IPS DF 19.7 (cell line): Measurements from ENCODE around the gene THBS2.
"Not testable (repeated sequence)": the region's sequence is repeated elsewhere in the genome, so short reads cannot be mapped to it uniquely, and the experiment has no call there.

ENCODE experiments used
- DNase-seq: peaks from one replicate; pipeline ENCODE4 v3.0.0-alpha.2; 2013; ENCODE audit warnings: low read depth, low spot score

Gene THBS2

DNA sequence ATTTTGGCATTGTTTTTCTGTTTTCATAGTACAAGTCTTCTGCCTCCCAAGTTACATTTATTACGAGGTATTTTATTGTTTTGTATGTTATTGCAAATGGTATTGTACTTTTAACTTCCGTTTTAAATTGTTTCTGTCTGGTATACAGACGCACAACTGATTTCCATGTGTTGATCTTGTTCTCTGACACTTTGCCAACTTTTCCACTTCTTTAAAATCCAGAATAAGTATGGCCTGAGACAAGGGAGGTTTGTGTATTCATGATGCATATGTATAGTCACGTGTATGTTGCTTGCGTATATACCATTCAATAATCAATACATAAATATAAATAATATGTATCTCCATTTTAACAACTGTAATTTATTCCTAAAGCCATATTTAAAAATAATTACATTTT is 41.2 kb downstream of the THBS2 start:
- no peak for DNase-seq

DNA sequence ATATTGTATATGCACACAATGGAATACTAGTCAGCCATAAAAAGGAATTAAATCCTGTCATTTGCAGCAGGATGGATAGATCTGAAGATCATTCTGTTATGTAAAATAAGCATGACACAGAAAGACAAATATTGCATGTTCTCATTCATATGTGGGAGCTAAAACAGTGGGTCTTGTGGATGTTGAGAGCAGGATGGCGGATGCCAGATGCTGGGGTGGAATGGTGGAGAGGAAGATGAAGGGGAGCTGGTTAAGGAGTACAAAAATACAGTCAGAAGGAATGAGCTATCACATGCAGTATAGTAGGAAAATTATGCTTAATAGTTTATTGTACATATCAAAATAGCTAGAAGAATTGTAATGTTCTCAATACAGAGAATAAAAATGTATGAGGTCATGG is 41.8 kb downstream of the THBS2 start:
- no peak for DNase-seq

DNA sequence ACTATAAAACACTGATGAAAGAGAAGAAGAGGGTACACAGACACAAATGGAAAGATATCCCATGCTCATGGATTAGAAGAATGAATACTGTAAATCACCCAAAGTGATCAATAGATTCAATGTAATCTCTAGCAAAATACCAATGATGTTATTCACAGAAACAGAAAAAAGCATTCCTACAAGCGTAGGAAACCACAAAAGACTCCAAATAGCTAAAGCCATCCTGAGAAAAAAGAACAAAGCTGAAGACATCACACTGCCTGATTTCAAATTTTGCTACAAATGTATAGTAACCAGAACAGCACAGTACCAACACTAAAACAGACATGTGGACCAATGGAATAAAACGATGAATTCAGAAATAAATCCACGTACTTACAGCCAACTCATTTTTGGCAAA is 43.0 kb downstream of the THBS2 start:
- no peak for DNase-seq

DNA sequence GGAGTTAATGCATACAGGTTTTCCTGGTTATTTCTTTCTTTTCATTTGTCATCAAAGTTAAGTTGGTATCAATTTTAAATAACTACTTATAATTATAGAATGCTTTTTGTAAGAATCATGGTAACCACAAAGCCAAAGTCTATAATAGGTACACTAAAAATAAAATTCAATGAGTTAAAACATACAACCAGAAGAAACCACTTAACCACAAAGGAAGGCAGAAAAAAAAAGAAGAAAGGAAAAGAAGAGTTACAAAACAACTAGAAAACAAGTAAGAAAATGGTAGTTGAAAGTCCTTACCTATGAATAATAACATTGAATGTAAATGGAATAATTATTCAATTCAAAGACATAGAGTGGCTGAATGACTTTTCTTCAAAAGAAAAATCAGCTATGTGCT is 45.6 kb downstream of the THBS2 start:
- no peak for DNase-seq

DNA sequence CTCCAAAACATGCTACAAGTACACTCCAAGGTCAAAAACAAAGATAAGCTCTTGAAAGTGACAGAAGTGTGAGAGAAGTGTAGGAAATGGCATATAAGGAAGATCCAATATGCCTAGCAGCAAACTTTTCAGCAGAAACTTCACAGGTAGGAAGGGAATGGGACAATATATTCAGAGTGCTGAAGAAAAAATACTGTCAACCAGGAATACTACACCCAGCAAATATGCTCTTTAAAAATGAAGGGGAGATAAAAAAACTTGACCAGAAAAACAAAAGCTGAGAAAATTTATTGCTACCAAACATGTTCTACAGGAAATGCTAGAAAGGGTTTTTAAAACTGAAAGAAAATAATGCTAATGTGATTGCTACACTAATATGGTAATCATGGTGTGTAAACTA is 46.2 kb downstream of the THBS2 start:
- no peak for DNase-seq

DNA sequence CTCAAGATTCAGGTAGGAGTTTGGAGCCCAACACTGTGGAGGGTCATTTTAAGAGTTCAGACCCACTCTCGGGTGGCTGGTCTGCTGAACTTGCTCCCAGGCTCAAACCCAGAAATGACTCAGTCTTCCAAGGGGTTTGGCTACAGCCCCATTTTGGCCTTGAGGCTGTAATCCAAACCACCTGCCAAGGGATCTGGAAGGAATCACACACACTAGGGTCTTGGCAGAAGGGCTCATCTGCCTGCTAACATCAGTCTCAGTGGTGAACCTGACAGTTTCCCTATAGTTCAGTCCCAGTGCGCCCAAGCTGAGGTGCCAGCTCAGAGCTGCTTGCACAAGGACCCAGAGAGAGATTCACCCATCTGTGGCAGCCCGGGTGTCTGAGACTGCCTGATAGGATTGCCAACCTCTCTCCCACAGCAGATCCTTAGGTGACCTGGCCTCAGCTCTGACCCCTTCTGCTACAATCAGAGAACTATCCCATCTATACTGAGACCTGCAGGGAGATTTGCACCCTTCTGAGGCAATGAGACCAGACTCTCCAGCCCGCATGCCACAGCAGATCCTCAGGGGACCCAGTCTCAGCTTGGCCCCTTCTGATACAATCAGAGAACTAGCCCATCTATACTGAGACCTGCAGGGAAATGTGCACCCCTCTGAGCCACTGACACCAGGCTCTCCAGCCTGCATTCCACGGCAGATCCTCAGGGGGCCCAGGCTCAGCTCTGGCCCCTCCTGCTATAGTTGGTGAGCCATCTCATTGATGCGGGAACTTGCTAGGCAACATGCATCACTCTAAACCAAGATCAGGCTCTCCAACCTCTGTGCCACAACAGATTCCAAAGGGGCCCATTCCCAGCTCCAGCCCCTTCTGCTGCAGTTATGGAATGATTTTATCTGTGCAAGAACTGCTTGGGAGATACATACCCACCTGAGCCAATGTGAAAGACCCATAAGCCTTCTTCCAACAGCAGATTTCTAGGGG is 48.2 kb downstream of the THBS2 start:
- no peak for DNase-seq

DNA sequence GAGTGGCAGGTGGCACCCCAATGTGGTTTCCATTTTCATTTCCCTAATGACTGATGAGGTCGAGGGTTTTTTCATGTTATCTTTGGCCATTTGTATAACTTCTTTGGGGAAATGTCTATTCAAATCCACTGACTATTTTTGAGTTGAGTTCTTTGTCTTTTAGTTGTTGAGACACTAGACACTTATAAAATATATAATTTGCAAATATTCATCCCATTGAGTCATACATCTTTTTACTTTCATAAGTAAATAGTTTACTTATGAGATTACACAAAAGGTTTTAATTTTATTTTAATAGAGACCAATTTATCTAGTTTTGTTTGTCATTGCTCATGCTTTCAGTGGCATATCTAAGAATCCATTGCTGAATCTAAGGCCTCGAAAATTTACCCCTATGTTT is 49.5 kb downstream of the THBS2 start:
- no peak for DNase-seq

DNA sequence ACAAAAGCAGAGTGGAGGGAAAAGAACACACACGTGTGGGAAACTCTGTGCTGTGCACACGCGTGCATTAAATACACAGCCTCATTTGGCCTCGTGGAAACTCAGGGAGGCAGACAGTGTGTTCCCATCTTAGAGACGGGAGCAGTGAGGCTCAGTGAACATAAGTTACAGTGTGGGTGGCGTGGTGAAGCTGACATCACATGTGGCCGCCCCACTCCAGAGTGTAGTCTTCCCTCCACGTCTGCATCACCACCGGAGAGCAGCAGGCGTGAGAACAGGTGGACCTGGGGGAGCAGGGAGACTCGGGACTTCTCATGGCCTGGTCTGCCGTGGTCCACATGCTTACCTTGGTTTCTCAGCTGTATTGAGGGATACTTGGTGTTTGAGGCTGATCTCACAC is 51.7 kb downstream of the THBS2 start:
- no peak for DNase-seq

DNA sequence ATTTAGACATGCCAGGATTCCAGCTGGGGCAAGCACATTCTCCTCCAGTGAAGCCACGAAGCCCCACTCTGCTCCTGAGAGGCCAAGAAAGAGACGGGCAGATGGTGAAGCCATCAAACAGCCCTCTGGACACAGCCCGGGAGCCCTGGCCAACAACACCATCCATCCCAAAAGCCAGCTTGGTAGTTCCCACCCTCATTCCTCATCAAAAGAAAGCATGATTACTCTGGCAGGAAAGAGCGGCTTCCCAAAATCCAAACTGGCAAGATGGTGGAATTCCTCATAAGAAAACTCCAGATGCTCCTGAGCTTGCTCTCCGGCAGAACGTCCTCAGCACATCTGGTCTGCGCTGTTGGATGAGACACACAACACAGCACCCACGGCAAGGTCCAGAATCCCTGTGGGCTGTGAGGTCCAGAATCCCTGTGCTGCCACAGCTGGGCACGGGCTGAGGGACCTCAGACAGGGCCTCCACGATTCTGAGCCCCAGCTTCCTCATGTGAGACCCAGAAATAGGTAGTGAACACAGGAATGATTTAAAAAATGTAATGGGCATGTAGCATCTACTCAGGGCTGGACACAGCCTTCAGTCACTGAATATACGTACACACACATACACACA is 52.6 kb downstream of the THBS2 start:
- no peak for DNase-seq

DNA sequence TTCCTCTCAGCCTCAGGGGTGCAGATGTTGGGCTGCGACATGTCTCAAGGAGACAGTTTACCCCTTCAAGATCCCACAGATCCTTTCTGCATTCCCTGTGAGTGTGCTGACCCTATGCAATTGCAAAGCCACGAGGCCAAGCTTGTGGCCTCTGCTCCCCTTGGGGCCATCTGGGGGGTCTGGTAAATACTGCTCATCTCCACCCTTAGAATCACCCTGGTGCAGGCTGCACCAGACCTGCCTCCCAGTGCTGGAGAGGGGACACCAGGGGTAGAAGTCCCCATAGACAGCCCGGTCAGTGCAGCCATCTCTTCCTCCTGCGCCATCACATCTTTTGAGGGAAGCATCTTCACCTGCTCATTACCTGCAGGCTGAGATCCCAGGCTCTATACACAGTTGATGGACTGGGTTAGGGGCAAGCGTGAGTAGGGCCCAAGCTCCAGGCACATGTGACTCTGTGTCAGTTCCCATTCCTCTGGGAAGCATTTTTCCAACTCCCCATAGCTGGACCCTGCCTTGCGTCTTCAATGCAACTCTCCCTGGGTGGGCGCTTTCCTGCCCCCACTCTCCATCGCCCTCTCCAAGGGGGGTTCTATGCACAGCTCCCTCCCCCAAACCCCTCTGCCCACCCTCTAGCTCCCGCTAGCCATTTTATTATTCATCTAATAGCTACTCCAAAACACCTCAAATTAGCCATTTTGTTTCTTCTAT is 53.9 kb downstream of the THBS2 start:
- no peak for DNase-seq

DNA sequence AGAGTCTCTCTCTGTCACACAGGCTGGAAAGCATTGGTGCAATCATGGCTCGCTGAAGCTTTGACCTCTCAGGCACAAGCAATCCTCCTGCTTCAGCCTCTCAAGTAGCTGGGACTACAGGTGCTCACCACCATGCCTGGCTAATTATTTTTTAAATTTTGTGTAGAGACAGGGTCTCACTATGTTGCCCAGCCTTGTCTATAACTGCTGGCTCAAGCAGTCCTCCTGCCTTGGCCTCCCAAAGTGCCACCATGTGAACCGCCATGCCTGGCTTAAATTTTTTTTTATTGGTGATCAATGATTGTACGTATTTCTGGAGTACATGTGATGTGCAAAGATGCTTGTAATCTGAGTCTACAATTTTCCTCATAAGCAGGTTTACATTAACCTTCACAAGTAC is 54.8 kb downstream of the THBS2 start:
- DNase-seq, result no peak

DNA sequence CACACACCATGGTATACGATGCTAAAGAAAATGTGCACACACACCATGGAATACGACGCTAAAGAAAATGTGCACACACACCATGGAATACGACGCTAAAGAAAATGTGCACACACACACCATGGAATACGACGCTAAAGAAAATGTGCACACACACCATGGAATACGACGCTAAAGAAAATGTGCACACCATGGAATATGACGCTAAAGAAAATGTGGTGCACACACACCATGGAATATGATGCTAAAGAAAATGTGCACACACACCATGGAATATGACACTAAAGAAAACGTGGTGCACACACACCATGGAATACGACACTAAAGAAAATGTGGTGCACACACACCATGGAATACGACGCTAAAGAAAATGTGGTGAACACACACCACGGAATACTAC is 55.7 kb downstream of the THBS2 start:
- DNase-seq, result not testable (repeated sequence)

DNA sequence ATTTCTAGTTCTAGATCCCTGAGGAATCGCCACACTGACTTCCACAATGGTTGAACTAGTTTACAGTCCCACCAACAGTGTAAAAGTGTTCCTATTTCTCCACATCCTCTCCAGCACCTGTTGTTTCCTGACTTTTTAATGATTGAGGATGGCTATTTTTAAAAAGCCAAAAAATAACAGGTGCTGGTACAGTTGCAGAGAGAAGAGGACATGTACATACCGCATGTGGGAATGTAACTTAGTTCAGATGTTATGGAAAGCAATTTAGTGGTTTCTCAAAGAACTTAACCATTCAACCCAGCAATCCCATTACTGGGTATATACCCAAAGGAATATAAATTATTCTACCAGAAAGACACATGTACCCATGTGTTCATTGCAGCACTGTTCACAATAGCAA is 57.4 kb downstream of the THBS2 start:
- DNase-seq, result not testable (repeated sequence)

DNA sequence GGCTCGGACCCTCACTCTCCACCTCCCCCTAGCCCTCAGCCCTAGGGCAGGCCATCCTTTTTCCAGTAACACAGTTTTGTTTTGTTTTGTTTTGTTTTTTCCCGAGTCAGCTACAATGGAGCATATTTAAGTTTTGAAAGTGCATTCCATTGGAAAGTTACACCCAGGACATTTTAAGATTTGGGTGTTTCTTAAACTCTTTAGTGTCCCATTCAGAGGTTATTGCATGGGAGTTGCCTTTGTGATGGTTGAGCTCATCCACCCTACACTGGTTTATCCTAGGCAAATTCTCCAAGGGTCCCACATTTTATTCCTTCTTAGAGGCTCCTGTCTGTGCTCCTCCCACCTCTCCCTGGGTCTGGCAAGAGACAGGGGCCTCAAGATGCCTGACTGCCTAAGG is 58.9 kb downstream of the THBS2 start:
- no peak for DNase-seq

DNA sequence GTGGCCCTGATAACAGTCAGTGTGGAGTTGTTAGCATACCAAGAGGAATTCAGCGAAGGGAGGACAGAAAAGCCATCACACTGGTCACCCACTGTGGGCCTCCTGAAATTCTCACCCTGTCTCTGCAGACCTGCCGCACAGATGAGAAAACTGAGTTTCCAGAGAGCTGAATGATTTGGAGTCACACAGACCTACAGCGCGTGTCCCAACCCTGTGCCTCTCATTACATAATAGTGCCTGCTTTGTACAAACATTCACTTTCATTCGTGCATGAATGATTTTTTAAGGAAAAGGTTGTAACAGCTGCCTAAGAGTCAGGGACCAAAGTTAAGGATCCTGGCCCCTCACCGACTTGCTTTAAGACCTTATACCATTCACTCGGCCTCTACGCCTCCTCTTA is 62.7 kb downstream of the THBS2 start:
- DNase-seq, result no peak

DNA sequence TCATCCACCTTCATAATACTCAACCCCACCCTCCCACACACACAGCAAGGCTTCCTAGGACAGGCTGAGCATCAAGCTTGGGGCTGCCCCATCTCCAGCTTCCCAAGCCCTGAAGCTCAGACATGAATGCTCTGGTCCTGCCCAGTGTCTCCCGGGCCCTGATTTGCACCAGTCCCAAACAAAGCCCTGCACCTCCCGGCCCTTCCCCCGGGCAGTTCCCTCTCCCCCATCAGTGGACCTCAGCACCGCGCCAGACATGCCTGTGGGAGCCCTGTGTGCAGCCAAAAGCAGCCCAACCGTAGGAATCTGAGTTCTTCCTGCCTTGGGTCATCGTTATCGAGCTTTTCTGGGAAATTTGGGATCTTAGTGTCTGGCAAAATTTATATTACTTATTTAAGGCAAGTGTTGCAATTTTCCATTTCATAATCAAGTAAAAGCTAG is 63.5 kb downstream of the THBS2 start:
- no peak for DNase-seq

DNA sequence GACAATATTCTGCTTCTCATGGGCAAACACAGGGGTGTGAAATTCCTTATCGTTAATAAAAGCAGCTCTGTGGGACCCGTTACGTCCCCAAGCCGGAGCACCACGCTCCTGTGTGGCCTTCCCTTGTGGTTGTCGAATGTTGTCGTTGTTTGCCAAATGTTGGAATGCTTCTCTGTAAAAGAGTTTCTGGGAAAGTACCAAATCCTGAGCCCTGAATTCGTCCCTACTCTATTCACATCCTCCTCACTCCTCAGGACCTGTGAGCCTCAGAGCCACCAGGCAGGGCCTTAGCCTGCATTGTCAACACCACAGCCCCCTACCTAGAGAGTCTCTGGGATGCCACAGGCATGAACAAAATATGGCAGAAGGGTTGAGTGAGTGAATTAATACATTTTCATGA is 64.0 kb downstream of the THBS2 start:
- no peak for DNase-seq

DNA sequence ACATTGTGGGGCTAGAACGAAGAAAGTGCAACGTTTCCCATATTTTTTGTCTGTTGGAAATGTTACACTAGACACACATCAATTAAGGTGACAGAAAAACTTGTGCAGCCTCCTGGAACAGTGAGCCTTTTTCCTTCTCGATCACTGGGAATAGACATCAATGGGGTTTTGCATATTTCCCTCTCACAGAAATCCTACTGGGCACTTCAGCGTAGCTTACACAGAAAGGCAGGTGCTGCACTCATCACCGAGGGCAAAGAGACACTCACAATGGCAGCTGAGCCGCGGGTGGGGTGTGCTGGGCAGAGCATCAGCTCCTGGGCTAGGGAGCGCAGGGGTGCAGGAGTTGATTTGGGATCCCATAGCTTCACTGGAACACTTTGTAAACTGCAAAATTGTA is 64.5 kb downstream of the THBS2 start:
- no peak for DNase-seq

DNA sequence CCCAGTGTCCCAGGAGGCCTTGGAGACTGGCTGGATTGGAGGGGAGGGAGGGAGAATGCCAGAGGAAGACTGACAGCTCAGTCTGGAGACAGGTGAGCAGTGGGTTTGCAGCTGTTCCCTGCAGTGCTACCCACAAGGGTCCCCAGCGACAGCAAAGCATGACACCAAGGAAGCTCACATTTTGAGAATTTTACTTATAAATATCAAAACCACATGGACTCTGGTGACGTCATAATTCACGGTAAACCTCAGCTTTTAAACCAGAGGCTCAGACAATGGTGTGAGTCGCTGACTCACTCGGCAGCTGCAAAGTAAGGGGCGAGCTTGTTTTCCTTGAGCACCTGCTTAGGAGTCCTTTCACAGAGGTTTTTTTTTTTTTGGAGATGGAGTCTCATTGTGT is 65.2 kb downstream of the THBS2 start:
- DNase-seq, result no peak

DNA sequence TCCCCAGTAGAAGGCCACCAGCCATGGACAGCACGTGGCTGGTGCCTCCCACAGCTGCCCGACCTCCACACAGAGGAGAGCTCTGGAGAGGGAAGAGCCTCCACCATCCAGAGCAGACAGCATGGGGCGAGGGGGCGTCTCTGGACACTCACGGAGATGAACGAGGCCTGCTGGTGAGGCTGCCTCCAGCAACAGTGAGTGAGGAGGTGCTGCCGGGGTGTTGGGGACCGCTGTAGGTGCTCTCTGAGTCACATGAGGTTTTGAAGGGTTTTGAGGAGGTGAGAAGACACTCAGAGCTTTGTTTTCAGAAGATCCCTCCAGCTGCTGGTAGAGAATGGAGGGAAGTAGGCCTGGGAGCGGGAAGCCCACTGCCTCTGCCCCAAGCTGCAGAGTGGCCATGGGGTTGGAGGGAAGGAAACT is 65.6 kb downstream of the THBS2 start:
- no peak for DNase-seq

DNA sequence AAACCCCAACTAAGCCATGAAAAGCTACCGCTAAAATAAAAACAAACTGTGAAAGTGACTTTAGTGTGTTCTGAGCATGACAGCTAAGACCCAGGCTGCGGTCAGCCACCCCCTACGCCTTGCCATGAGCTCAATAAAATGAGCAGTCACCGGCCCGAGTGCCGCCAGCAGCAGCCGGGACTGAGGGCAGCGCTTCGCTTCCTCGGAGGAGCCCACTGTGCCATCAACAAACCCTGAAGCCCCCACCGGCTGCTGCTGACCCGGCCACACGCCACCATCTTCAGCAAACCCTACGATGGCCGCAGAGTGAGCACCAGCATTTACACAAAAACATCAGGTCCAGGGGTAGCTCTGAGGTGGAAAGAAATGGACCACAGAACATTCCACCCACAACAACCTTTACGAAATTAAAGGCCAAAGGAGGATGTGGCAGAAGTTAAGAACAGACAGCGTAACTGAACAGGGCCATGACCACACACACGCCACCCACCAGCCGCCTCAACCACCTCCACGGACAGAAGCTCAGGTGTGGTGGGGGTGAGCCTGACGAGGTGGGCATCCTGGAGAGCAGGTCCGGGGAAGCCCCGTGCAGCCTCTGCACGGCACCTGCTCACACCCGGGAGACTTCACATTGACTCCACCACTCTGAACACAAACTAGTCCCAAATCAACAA is 67.0 kb downstream of the THBS2 start:
- no peak for DNase-seq
